Hematopoietic multipotent progenitor cell (in vitro differentiated cells): ENCODE results near the gene PPM1H. TPM values are rescaled to one million over a fixed set of nuclear protein-coding genes. Genes with fewer than 3 reads are reported as not detected.

Experiments used
- DNase-seq, 3 donors: peaks; one replicate each; pipeline ENCODE4 v3.0.0-alpha.2; 2011 to 2015; ENCODE audit warnings: low read depth in 2 of 3, low spot score in 2 of 3
- total RNA-seq: library from RNA; depleted of rRNA; stranded (reverse); fragments of >200 nt; gene quantifications from one replicate; pipeline ENCODE4 v1.2.3, GENCODE V29; 2012

Gene PPM1H
- total RNA-seq, 1 donor: 15.1 TPM

GRCh38 chr12:62629971-62630739 lies 304.8 kb downstream of the PPM1H start:
- no peak for DNase-seq

DNA sequence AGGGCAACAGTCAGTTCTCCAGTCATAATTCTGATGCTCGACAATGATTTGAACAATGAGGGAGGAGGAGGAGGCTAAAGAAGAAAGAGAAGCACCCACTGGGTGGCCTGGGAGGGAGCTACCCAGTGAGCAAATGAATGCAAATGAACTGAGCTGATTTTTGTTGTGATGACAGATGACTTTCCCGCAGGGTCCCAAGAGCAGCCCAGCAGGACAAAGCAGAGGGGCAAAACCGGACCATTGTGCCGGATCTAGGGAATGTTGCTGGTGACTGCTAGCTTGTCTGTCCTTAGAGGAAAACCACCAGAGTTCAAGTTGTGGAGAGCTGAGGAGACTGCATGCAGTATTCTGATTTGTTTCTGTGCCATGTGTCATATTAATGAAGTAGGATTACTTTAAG lies 305.5 kb downstream of the PPM1H start:
- no peak for DNase-seq

GRCh38 chr12:62627181-62627580 lies 307.8 kb downstream of the PPM1H start:
- no peak for DNase-seq

DNA sequence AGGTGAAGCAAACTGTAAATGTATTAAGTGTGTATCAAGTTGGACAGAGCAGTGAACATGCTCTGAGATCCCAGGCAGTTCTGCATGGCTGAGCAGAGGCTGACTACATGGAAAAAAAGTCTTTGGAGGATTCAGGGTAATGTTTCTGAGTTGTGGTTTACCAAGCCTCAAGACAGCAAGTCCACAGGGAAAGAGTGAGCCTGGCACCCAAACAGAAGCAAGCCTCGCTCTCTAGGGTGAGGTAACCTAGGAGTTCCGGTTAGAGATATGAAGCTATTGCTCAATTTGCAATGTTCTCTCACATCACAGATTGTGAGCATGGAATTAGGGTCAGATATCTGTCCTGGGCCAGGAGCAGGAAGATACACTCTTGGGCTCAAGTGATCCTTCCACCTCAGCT lies 309.7 kb downstream of the PPM1H start:
- DNase-seq: no peak

- no peak for DNase-seq
These were observed 312.8 kb downstream of the PPM1H start for GRCh38 chr12:62622177-62622576.

DNA sequence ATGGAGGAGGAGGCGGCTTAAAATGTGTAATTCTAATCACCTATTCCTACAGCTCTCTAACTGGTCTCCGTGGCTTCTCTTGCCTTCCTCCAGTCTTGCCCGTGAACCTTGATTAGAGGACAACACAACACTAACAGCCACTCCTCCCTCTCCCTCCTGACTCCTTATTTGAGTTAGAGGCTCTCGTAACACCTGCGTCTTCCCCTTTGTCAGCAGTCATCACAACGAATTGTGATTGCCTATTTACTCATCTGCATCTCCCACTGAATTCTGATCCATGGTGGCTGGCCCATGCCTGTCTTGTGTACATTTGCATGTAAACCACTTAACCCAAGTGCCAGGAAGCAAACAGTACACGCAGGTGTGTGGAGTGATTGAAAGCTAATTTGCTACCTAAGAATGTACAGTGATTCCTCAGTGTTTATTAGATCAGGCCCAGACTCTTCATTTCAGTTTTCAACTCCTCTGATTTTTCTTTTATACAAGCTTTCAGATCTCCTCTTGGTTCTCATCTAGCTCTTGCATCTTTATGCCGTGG lies 313.8 kb downstream of the PPM1H start:
- DNase-seq: no peak

DNA sequence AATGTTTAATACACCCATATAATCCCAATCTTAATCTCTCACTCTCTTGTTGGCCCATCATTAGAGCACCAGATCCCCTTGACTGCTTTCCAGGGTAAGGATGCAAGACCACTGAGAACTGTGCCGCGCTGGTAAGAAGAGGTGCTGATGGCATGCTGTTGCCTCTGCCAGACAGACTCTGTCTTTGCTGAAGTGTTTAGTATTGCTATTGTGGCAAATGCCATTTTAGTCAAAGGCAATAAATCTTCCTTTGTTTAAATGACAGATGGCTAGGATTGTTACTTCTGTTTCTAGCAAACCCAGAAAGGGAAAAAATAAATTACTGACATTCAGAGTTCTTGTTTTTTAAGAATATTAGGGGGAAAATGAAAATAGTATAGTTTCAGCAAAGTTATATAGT lies 316.0 kb downstream of the PPM1H start:
- DNase-seq: no peak

- DNase-seq: no peak
These were observed 316.6 kb downstream of the PPM1H start for GRCh38 chr12:62618319-62618718.

- DNase-seq: no peak
These were observed 321.9 kb downstream of the PPM1H start for GRCh38 chr12:62613081-62613480.

GRCh38 chr12:62606654-62607053 lies 328.3 kb downstream of the PPM1H start:
- DNase-seq: no peak

DNA sequence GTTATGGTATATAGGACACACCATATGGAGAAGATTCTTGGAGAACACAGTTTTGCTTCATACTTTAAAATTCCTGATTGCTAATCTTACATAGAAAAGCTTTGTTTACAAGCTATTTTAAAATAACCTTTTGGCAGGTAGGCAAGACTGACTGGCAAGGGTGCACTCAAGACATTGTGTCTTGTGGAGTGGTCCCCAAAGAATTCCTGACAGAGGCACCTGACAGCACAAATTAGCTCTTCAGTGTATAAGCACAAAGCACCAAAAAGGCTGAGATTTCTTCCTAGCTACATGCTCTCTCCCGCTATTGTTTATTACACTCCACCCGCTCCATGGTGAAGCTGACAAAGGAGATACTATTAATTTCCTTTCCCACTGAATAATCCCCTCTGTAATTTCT lies 329.0 kb downstream of the PPM1H start:
- DNase-seq: no peak

DNA sequence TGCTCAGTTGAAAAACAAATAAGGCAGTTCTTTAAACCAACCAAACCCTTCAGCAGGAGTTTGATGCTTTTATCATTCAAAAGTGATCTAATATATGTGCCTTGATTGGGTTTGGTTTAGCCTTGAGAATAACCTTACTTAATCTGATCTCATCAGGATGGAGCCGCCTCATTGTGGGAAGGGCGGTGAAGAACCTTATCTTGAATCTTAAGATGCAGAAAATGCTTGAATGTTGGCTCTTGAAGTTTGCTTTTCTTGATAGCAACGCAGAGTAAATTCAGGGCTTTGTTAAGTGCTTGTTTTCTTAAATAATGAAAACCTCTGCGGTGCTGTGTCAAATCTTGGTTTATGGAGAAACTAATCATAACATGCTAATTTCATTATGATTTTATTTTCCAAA lies 330.1 kb downstream of the PPM1H start:
- no peak for DNase-seq

GRCh38 chr12:62604373-62604772 lies 330.6 kb downstream of the PPM1H start:
- no peak for DNase-seq

GRCh38 chr12:62603811-62604098 lies 331.2 kb downstream of the PPM1H start:
- no peak for DNase-seq

GRCh38 chr12:62603061-62603810 lies 331.7 kb downstream of the PPM1H start:
- DNase-seq: peak; percentile 79 to 93 (median 91)

GRCh38 chr12:62602255-62603060 lies 332.5 kb downstream of the PPM1H start:
- DNase-seq: peak; percentile 86 to 93 (median 90)

- no peak for DNase-seq
These were observed 333.2 kb downstream of the PPM1H start for GRCh38 chr12:62601765-62602164.

DNA sequence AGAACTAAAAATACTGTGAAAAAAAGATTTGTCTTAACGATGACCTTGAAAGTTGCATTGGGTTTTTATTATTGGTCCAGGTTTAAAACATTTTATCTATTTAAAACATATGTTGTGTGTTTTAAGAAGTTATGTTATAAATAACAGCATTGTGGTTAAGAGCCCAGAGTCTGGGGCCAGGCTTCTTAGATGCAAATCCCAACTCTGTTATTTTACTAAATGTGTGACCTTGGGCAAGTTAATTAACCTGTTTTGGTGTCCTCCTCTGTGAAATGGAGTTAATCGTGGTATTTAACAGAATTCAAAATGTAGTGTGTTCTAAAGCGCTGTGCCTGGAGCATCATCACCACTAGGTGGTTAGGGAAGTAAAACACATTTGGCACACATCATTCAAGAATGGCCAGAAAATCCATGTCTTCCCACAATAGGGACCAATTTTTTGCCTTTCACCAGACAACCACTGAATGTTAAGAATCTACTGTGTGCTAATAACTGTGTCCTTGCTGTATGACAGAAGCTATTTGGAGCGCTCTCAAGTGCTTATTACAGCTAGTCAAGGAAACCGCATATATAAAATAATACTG lies 335.0 kb downstream of the PPM1H start:
- no peak for DNase-seq

DNA sequence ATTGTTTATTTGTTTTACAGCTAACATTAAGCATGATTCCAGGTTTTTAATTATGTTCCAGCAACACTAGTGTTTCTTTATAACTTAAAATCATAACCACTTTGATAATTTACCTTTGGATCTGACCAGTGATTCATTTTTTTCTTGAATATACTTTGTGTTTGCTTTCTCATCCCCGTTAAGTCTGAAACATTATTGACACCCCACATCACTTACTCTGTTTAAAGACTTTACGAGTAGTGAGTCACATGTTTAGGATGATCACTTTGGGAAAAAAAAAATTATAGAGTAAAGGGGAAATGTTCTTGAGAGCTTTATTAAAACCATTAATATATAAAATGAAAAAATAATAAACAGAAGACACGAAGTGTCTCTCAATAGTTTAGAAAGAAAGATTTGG lies 336.1 kb downstream of the PPM1H start:
- no peak for DNase-seq

- DNase-seq: no peak
These were observed 337.7 kb downstream of the PPM1H start for GRCh38 chr12:62597253-62597652.
